WTC11 (cell line): ENCODE results near the gene DUSP11.

Source experiments
- CBFB ChIP-seq: sonication (generic); formaldehyde crosslinking; IDR thresholded peaks from 2 replicates; pipeline ENCODE4 v1.8.1; 2022; ENCODE audit warnings: mild to moderate bottlenecking, low read depth, missing genetic modification reagents
- FOXP1 ChIP-seq: sonication (generic); formaldehyde crosslinking; IDR thresholded peaks from 2 replicates; pipeline ENCODE4 v1.8.0; 2022; ENCODE audit warnings: missing genetic modification reagents, mild to moderate bottlenecking, moderate library complexity, borderline replicate concordance
- GABPB1 ChIP-seq: sonication (generic); formaldehyde crosslinking; IDR thresholded peaks from 2 replicates; pipeline ENCODE4 v1.8.1; 2023; ENCODE audit warnings: mild to moderate bottlenecking, missing genetic modification reagents
- NFE2L1 ChIP-seq: sonication (generic); formaldehyde crosslinking; IDR thresholded peaks from 2 replicates; pipeline ENCODE4 v1.8.1; 2023; ENCODE audit warnings: missing genetic modification reagents
- SMAD4 ChIP-seq: sonication (generic); formaldehyde crosslinking; IDR thresholded peaks from 2 replicates; pipeline ENCODE4 v1.8.0; 2022; ENCODE audit warnings: mild to moderate bottlenecking, missing genetic modification reagents
- TF ChIP-seq, protein P1 (sequence below): fragments of 200-600 bp; IDR thresholded peaks from 2 replicates; pipeline ENCODE4 v1.8.0; 2022; ENCODE audit warnings: antibody characterized with exemption
- TF ChIP-seq, protein P2 (sequence below): sonication (generic); formaldehyde crosslinking; IDR thresholded peaks from 2 replicates; pipeline ENCODE4 v1.8.0; 2022; ENCODE audit warnings: mild to moderate bottlenecking, missing genetic modification reagents
- TF ChIP-seq, protein P3 (sequence below): sonication (generic); formaldehyde crosslinking; conservative IDR thresholded peaks from 2 replicates; pipeline ENCODE4 v1.8.1; 2022; ENCODE audit warnings: mild to moderate bottlenecking, missing genetic modification reagents
- TF ChIP-seq, protein P4 (sequence below): sonication (generic); formaldehyde crosslinking; IDR thresholded peaks from 2 replicates; pipeline ENCODE4 v1.8.1; 2023; ENCODE audit warnings: mild to moderate bottlenecking, missing genetic modification reagents
- TF ChIP-seq, protein P5 (sequence below): sonication (generic); formaldehyde crosslinking; IDR thresholded peaks from 2 replicates; pipeline ENCODE4 v1.8.1; 2023; ENCODE audit warnings: mild to moderate bottlenecking, missing genetic modification reagents, moderate library complexity
- TF ChIP-seq, protein P6 (sequence below): sonication (generic); formaldehyde crosslinking; conservative IDR thresholded peaks from 2 replicates; pipeline ENCODE4 v1.8.1; 2023; ENCODE audit warnings: mild to moderate bottlenecking, low read depth, missing genetic modification reagents, moderate library complexity
- TF ChIP-seq, protein P7 (sequence below): sonication (generic); formaldehyde crosslinking; IDR thresholded peaks from 2 replicates; pipeline ENCODE4 v1.8.1; 2022; ENCODE audit warnings: low read depth, mild to moderate bottlenecking, moderate library complexity, missing genetic modification reagents, borderline replicate concordance
- TF ChIP-seq, protein P8 (sequence below): sonication (generic); formaldehyde crosslinking; IDR thresholded peaks from 2 replicates; pipeline ENCODE4 v1.8.1; 2023; ENCODE audit warnings: mild to moderate bottlenecking, missing genetic modification reagents, moderate library complexity

DNA sequence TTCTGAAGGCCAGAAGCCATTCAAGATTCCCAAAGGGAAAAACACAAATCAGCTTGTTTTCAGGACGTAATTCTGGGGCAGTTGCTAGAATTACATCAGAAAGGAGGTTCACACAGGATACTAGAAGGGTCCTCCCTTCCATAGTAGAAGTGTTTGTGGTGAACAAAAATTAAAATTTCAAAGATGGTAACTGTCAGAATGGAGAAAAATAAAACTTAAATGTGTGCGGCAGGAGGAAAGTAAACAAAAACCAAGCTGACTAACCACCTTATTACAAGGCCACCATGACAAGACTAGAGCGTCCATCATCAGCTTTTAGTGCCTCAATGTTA lies 33.1 kb downstream of the DUSP11 start:
- no peak for TF ChIP-seq FOXP1 (CRISPR knock-in tag)
- TF ChIP-seq, protein P1, sequence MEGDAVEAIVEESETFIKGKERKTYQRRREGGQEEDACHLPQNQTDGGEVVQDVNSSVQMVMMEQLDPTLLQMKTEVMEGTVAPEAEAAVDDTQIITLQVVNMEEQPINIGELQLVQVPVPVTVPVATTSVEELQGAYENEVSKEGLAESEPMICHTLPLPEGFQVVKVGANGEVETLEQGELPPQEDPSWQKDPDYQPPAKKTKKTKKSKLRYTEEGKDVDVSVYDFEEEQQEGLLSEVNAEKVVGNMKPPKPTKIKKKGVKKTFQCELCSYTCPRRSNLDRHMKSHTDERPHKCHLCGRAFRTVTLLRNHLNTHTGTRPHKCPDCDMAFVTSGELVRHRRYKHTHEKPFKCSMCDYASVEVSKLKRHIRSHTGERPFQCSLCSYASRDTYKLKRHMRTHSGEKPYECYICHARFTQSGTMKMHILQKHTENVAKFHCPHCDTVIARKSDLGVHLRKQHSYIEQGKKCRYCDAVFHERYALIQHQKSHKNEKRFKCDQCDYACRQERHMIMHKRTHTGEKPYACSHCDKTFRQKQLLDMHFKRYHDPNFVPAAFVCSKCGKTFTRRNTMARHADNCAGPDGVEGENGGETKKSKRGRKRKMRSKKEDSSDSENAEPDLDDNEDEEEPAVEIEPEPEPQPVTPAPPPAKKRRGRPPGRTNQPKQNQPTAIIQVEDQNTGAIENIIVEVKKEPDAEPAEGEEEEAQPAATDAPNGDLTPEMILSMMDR, result no peak
- TF ChIP-seq, protein P2, sequence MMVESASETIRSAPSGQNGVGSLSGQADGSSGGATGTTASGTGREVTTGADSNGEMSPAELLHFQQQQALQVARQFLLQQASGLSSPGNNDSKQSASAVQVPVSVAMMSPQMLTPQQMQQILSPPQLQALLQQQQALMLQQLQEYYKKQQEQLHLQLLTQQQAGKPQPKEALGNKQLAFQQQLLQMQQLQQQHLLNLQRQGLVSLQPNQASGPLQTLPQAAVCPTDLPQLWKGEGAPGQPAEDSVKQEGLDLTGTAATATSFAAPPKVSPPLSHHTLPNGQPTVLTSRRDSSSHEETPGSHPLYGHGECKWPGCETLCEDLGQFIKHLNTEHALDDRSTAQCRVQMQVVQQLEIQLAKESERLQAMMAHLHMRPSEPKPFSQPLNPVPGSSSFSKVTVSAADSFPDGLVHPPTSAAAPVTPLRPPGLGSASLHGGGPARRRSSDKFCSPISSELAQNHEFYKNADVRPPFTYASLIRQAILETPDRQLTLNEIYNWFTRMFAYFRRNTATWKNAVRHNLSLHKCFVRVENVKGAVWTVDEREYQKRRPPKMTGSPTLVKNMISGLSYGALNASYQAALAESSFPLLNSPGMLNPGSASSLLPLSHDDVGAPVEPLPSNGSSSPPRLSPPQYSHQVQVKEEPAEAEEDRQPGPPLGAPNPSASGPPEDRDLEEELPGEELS (CRISPR knock-in tag), result no peak
- TF ChIP-seq, protein P3, sequence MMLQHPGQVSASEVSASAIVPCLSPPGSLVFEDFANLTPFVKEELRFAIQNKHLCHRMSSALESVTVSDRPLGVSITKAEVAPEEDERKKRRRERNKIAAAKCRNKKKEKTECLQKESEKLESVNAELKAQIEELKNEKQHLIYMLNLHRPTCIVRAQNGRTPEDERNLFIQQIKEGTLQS (CRISPR knock-in tag), result no peak
- TF ChIP-seq, protein P4, sequence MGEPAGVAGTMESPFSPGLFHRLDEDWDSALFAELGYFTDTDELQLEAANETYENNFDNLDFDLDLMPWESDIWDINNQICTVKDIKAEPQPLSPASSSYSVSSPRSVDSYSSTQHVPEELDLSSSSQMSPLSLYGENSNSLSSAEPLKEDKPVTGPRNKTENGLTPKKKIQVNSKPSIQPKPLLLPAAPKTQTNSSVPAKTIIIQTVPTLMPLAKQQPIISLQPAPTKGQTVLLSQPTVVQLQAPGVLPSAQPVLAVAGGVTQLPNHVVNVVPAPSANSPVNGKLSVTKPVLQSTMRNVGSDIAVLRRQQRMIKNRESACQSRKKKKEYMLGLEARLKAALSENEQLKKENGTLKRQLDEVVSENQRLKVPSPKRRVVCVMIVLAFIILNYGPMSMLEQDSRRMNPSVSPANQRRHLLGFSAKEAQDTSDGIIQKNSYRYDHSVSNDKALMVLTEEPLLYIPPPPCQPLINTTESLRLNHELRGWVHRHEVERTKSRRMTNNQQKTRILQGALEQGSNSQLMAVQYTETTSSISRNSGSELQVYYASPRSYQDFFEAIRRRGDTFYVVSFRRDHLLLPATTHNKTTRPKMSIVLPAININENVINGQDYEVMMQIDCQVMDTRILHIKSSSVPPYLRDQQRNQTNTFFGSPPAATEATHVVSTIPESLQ (CRISPR knock-in tag), result no peak
- TF ChIP-seq CBFB (CRISPR knock-in tag), result no peak
- no peak for TF ChIP-seq NFE2L1 (CRISPR knock-in tag)
- TF ChIP-seq, protein P5, sequence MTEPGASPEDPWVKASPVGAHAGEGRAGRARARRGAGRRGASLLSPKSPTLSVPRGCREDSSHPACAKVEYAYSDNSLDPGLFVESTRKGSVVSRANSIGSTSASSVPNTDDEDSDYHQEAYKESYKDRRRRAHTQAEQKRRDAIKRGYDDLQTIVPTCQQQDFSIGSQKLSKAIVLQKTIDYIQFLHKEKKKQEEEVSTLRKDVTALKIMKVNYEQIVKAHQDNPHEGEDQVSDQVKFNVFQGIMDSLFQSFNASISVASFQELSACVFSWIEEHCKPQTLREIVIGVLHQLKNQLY (CRISPR knock-in tag), result no peak
- no peak for TF ChIP-seq SMAD4 (CRISPR knock-in tag)
- TF ChIP-seq, protein P6, sequence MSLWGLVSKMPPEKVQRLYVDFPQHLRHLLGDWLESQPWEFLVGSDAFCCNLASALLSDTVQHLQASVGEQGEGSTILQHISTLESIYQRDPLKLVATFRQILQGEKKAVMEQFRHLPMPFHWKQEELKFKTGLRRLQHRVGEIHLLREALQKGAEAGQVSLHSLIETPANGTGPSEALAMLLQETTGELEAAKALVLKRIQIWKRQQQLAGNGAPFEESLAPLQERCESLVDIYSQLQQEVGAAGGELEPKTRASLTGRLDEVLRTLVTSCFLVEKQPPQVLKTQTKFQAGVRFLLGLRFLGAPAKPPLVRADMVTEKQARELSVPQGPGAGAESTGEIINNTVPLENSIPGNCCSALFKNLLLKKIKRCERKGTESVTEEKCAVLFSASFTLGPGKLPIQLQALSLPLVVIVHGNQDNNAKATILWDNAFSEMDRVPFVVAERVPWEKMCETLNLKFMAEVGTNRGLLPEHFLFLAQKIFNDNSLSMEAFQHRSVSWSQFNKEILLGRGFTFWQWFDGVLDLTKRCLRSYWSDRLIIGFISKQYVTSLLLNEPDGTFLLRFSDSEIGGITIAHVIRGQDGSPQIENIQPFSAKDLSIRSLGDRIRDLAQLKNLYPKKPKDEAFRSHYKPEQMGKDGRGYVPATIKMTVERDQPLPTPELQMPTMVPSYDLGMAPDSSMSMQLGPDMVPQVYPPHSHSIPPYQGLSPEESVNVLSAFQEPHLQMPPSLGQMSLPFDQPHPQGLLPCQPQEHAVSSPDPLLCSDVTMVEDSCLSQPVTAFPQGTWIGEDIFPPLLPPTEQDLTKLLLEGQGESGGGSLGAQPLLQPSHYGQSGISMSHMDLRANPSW (CRISPR knock-in tag), result no peak
- TF ChIP-seq, protein P7, sequence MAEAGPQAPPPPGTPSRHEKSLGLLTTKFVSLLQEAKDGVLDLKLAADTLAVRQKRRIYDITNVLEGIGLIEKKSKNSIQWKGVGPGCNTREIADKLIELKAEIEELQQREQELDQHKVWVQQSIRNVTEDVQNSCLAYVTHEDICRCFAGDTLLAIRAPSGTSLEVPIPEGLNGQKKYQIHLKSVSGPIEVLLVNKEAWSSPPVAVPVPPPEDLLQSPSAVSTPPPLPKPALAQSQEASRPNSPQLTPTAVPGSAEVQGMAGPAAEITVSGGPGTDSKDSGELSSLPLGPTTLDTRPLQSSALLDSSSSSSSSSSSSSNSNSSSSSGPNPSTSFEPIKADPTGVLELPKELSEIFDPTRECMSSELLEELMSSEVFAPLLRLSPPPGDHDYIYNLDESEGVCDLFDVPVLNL (CRISPR knock-in tag), result no peak
- TF ChIP-seq, protein P8, sequence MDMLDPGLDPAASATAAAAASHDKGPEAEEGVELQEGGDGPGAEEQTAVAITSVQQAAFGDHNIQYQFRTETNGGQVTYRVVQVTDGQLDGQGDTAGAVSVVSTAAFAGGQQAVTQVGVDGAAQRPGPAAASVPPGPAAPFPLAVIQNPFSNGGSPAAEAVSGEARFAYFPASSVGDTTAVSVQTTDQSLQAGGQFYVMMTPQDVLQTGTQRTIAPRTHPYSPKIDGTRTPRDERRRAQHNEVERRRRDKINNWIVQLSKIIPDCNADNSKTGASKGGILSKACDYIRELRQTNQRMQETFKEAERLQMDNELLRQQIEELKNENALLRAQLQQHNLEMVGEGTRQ (CRISPR knock-in tag), result no peak
- no peak for TF ChIP-seq GABPB1 (CRISPR knock-in tag)
